T-helper 1 cell treated with Interleukin-12 subunit alpha and Interleukin-12 subunit beta and Interleukin-4 antibody, amounts not matched to agents 30 μg/mL and 1 μg/mL, for 36 hours (primary cell): ENCODE measurements around the gene SSR3.

Experiments
- H3K27ac Mint-ChIP-seq: one replicate; pipeline ENCODE4 v1.8.0; 2021; ENCODE audit warnings: mild to moderate bottlenecking, mixed read lengths
- H3K27me3 Mint-ChIP-seq: one replicate; pipeline ENCODE4 v1.8.0; 2021; ENCODE audit warnings: low read depth, mixed read lengths
- H3K36me3 Mint-ChIP-seq: one replicate; pipeline ENCODE4 v1.8.0; 2021; ENCODE audit warnings: low read depth, mixed read lengths
- H3K4me1 Mint-ChIP-seq: one replicate; pipeline ENCODE4 v1.8.0; 2021; ENCODE audit warnings: low read depth, mixed read lengths
- H3K4me3 Mint-ChIP-seq: one replicate; pipeline ENCODE4 v1.8.0; 2021; ENCODE audit warnings: mild to moderate bottlenecking, moderate library complexity, mixed read lengths
- H3K9me3 Mint-ChIP-seq: one replicate; pipeline ENCODE4 v1.8.0; 2021; ENCODE audit warnings: mixed read lengths

SSR3 gene

GRCh38 chr3:156535162-156535627 is 19.7 kb downstream of the SSR3 start:
- peaks cover 7% of the 10 kb centered on the region for H3K4me1 Mint-ChIP-seq
- no peak overlapping the region for H3K27ac Mint-ChIP-seq
- no peaks in the 10 kb centered on the region for H3K27me3 Mint-ChIP-seq
- H3K9me3 Mint-ChIP-seq: no peaks in the 10 kb centered on the region
- H3K4me3 Mint-ChIP-seq: no peak overlapping the region
- peaks cover 11% of the 10 kb centered on the region for H3K36me3 Mint-ChIP-seq

- no peaks in the 10 kb centered on the region for H3K9me3 Mint-ChIP-seq
- H3K36me3 Mint-ChIP-seq: peaks cover 10% of the 10 kb centered on the region
- peaks cover 7% of the 10 kb centered on the region for H3K4me1 Mint-ChIP-seq
- no peak overlapping the region for H3K27ac Mint-ChIP-seq
- H3K27me3 Mint-ChIP-seq: peaks cover 7% of the 10 kb centered on the region
- no peak overlapping the region for H3K4me3 Mint-ChIP-seq
Measured at GRCh38 chr3:156533205-156533604, 21.7 kb downstream of the SSR3 start.

- H3K4me3 Mint-ChIP-seq: no peak overlapping the region
- peaks cover 8% of the 10 kb centered on the region for H3K27me3 Mint-ChIP-seq
- peaks cover 7% of the 10 kb centered on the region for H3K4me1 Mint-ChIP-seq
- no peaks in the 10 kb centered on the region for H3K9me3 Mint-ChIP-seq
- peaks cover 13% of the 10 kb centered on the region for H3K36me3 Mint-ChIP-seq
- no peak overlapping the region for H3K27ac Mint-ChIP-seq
Measured at GRCh38 chr3:156532730-156533129, 22.2 kb downstream of the SSR3 start.

GRCh38 chr3:156530980-156531379 is 23.9 kb downstream of the SSR3 start:
- Mint-ChIP-seq H3K36me3 (peaks cover 11% of the 10 kb centered on the region), H3K4me1 (peaks cover 4% of the 10 kb centered on the region), H3K27ac (no peak overlapping the region), H3K9me3 (no peaks in the 10 kb centered on the region), H3K27me3 (peaks cover 11% of the 10 kb centered on the region), H3K4me3 (no peak overlapping the region)

- H3K27ac Mint-ChIP-seq: no peak overlapping the region
- peaks cover 18% of the 10 kb centered on the region for H3K36me3 Mint-ChIP-seq
- H3K4me3 Mint-ChIP-seq: no peak overlapping the region
- H3K9me3 Mint-ChIP-seq: no peaks in the 10 kb centered on the region
- peaks cover 32% of the 10 kb centered on the region for H3K27me3 Mint-ChIP-seq
- peaks cover 16% of the 10 kb centered on the region for H3K4me1 Mint-ChIP-seq
Measured at GRCh38 chr3:156527060-156527459, 27.9 kb downstream of the SSR3 start.

GRCh38 chr3:156525808-156526207 is 29.1 kb downstream of the SSR3 start:
- no peaks in the 10 kb centered on the region for H3K9me3 Mint-ChIP-seq
- H3K27me3 Mint-ChIP-seq: peaks cover 42% of the 10 kb centered on the region
- no peak overlapping the region for H3K27ac Mint-ChIP-seq
- no peak overlapping the region for H3K4me3 Mint-ChIP-seq
- H3K4me1 Mint-ChIP-seq: peaks cover 18% of the 10 kb centered on the region
- peaks cover 18% of the 10 kb centered on the region for H3K36me3 Mint-ChIP-seq

- H3K4me3 Mint-ChIP-seq: no peak overlapping the region
- H3K27ac Mint-ChIP-seq: no peak overlapping the region
- H3K36me3 Mint-ChIP-seq: peaks cover 13% of the 10 kb centered on the region
- H3K9me3 Mint-ChIP-seq: no peaks in the 10 kb centered on the region
- peaks cover 57% of the 10 kb centered on the region for H3K27me3 Mint-ChIP-seq
- peaks cover 30% of the 10 kb centered on the region for H3K4me1 Mint-ChIP-seq
Measured at GRCh38 chr3:156522673-156523072, 32.2 kb downstream of the SSR3 start.

- H3K27ac Mint-ChIP-seq: no peak overlapping the region
- H3K4me1 Mint-ChIP-seq: peaks cover 29% of the 10 kb centered on the region
- H3K36me3 Mint-ChIP-seq: peaks cover 13% of the 10 kb centered on the region
- no peak overlapping the region for H3K4me3 Mint-ChIP-seq
- H3K9me3 Mint-ChIP-seq: no peaks in the 10 kb centered on the region
- peaks cover 60% of the 10 kb centered on the region for H3K27me3 Mint-ChIP-seq
Measured at GRCh38 chr3:156519758-156520162, 35.2 kb downstream of the SSR3 start.

- H3K27me3 Mint-ChIP-seq: peaks cover 51% of the 10 kb centered on the region
- H3K27ac Mint-ChIP-seq: no peak overlapping the region
- H3K4me3 Mint-ChIP-seq: no peak overlapping the region
- H3K4me1 Mint-ChIP-seq: peaks cover 20% of the 10 kb centered on the region
- no peaks in the 10 kb centered on the region for H3K9me3 Mint-ChIP-seq
- peaks cover 7% of the 10 kb centered on the region for H3K36me3 Mint-ChIP-seq
Measured at GRCh38 chr3:156518726-156519125, 36.2 kb downstream of the SSR3 start.

- Mint-ChIP-seq H3K4me1 (peaks cover 20% of the 10 kb centered on the region), H3K27ac (no peak overlapping the region), H3K4me3 (no peak overlapping the region), H3K27me3 (peaks cover 38% of the 10 kb centered on the region), H3K36me3 (peaks cover 1% of the 10 kb centered on the region), H3K9me3 (no peaks in the 10 kb centered on the region)
Measured at GRCh38 chr3:156516961-156517360, 38.0 kb downstream of the SSR3 start.

- H3K36me3 Mint-ChIP-seq: peaks cover 1% of the 10 kb centered on the region
- H3K4me1 Mint-ChIP-seq: peaks cover 27% of the 10 kb centered on the region
- peaks cover 37% of the 10 kb centered on the region for H3K27me3 Mint-ChIP-seq
- no peak overlapping the region for H3K27ac Mint-ChIP-seq
- H3K9me3 Mint-ChIP-seq: no peaks in the 10 kb centered on the region
- H3K4me3 Mint-ChIP-seq: no peak overlapping the region
Measured at GRCh38 chr3:156516284-156516683, 38.6 kb downstream of the SSR3 start.

- Mint-ChIP-seq H3K4me1 (peaks cover 16% of the 10 kb centered on the region), H3K27ac (no peak overlapping the region), H3K9me3 (no peaks in the 10 kb centered on the region), H3K27me3 (peaks cover 19% of the 10 kb centered on the region), H3K36me3 (no peaks in the 10 kb centered on the region), H3K4me3 (no peak overlapping the region)
Measured at GRCh38 chr3:156513619-156514018, 41.3 kb downstream of the SSR3 start.

- H3K36me3 Mint-ChIP-seq: no peaks in the 10 kb centered on the region
- H3K9me3 Mint-ChIP-seq: no peaks in the 10 kb centered on the region
- peak overlapping the region; percentile 42 for H3K27ac Mint-ChIP-seq
- H3K27me3 Mint-ChIP-seq: peaks cover 12% of the 10 kb centered on the region
- H3K4me1 Mint-ChIP-seq: peaks cover 14% of the 10 kb centered on the region
- H3K4me3 Mint-ChIP-seq: no peak overlapping the region
Measured at GRCh38 chr3:156511987-156512677, 42.8 kb downstream of the SSR3 start.

GRCh38 chr3:156509189-156510174 is 45.4 kb downstream of the SSR3 start:
- peaks cover 31% of the 10 kb centered on the region for H3K27me3 Mint-ChIP-seq
- peaks cover 14% of the 10 kb centered on the region for H3K4me1 Mint-ChIP-seq
- no peaks in the 10 kb centered on the region for H3K9me3 Mint-ChIP-seq

GRCh38 chr3:156507285-156507684 is 47.6 kb downstream of the SSR3 start:
- Mint-ChIP-seq H3K4me3 (no peak overlapping the region), H3K27ac (no peak overlapping the region), H3K4me1 (peaks cover 11% of the 10 kb centered on the region), H3K36me3 (no peaks in the 10 kb centered on the region), H3K9me3 (no peaks in the 10 kb centered on the region), H3K27me3 (peaks cover 51% of the 10 kb centered on the region)

More at GRCh38 chr3:156509189-156510174, 45.4 kb downstream of the SSR3 start:
- no peak overlapping the region for H3K4me3 Mint-ChIP-seq
- H3K36me3 Mint-ChIP-seq: no peaks in the 10 kb centered on the region
- H3K27ac Mint-ChIP-seq: no peak overlapping the region
